ENCODE measurements around the gene CCDC102B.
"Not testable (repeated sequence)": the region's sequence is repeated elsewhere in the genome, so short reads cannot be mapped to it uniquely, and the experiment has no call there.

CCDC102B gene

DNA sequence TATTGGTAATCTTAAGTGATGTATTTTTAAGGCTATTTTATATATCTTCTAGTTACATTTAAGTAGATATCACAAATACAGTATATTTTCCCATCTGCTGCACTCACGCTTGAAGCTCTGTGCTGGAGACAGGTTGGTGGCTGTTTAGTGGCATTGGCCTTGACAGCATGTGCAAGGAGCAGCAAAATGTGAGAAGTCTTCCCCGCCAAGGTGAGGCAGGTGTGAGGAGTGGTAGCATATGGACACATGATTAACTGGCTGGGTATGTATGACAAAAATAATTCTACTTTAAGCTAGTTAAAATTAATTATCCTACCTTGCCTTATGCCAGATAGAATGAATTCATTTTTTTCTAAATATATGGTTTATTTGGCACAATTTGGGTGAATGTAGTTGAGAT, 117.2 kb downstream of the CCDC102B start:
- no peak for DNase-seq

DNA sequence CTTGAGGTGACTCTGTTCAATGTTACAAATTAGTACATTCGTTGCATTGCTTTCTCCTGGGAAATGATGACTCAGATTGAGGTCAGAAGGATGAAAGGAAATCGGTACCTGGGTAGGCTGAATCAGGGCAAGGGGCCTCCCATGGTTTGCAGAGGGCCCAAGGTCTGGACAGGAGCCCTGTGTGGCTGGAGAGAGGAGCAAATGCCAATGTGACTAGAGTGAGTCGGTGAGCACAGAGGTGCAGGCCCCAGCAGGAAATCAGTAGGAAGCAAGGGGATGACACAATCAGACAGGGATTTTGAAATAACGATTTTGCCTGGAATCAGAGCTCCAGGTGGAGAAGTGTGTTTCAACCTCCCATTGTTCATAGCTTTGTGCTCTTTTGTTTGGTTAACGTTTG, 118.9 kb downstream of the CCDC102B start:
- no peak for DNase-seq

DNA sequence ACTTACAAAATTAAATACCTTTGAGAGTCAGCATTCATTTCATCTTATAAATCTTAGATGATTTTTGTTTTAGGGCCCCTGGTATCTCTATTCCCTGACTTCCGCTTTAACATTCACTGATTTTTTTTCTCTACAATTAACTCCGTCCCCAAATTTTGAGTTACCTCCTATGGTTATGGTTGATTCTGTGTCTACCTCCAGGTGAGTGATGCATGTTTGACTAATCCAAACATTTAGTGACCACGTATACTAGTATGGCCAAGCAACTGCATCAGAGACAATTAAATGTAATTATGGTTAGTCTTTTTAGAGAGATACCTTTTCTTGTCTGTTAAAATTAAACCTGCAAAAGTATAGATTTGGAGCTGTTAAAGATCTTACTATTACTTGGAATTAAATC, 120.3 kb downstream of the CCDC102B start:
- no peak for DNase-seq

DNA sequence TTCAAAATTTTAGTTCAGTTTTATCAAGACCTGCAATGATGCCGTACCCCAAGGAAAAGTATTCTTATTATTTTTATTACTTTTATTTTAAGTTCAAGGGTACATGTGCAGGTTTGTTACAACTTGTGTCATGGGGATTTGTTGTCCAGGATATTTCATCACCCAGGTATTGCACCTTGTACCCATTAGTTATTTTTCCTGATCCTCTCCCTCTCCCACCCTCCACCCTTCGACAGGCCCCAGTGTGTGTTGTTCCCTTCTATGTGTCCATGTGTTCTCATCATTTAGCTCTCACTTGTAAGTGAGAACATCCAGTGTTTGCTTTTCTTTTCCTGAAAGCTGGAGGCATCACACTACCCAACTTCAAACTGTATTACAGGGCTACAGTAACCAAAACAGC, 122.0 kb downstream of the CCDC102B start:
- no peak for DNase-seq

DNA sequence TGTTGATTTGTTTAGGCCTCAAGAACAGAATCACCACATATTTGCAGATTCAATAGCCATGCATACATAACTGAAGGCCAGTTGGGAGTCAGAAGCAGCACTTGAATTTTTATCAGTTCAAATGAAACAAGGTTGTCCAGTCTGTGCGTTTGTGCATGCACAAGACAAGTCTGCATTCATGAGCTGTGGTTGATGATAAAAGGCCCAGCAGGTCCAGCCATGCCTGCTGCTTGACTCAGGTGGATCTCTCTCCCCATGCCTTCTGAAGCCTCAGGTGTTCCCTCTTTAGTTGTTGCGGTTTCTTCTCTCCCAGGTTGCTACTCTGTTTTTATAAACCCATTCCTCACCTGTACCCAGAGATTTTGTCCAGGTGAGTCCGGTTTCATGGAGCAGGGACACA, 124.5 kb downstream of the CCDC102B start:
- DNase-seq = no peak

DNA sequence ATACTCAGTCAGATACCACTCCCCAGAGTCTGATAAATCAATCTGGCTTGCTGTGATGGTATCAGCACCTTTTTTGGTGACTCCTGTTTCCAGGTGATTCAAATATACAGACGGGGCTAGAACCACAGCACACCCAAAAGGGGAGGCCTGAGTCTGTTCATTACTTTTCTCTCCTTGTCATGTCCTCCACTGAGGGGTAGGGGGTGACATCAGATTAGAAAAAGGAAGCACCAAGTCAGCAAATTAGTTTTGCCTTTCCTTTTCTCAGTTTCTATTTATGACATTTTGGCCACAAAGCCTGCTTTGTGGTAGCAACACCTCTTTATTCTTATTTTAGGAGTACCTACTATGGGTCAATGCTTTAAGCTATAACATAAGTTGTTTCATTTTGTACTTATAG, 127.4 kb downstream of the CCDC102B start:
- DNase-seq = no peak

DNA sequence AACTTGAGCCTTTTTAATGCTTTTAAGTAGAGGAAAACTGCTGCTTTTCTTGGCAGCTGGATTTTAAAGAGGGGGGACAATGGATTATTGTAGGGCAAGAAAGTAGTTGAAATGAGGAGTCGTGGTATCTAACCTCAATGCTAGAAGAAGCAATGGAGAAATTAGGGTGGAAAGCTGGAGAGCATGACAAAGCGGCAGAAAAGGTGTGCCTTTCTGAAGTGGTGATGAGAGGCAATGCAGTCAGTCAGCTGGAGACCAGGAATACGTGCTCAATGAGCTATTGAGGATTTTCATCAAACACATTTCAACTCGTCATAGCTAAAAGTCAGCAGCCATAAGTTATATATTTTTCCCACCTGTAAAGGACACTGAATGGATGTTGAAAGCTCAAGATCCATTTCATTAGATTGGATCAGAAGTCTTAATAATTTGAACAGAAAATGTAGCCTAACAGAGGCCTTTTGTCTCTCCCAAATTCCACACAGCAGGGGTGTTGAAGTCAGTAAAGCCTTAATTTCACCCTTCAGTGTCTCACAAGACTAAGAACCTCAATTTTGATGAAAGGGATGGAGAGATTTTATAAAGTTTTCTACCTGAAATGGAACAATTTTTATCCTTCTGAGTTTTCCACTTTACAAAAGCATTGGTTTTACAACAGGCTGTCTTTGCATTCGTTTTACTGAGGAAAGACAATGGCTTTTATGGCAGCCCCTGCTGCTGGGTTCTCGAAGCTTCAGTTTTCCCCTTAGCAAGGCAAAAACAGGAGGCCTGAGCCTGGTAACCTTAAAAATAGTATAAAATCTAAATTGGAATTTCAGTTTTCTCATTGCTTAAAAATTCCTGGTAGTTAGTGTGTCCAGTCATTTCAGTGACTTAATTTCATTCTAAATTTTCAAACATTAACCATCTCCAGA, 131.1 kb downstream of the CCDC102B start:
- DNase-seq = no peak

DNA sequence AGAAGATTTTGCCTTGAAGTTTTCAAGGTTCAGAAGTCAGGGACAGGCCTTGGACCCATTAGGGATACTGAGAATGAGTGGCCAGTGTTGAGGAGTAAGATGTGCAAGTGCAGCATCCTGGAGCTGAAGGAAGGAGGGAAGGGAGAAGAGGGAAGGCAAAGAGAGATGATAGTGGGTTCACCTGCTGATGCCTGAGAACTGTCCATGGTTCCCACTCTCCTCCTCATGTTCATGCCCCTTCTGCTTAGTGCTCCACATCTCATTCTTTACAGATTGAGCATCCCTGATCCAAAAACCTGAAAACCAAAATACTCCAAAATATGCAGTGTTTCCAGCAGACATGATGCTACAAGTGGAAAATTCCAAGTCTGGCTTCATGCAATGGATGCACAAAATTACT, 137.8 kb downstream of the CCDC102B start:
- no peak for DNase-seq

DNA sequence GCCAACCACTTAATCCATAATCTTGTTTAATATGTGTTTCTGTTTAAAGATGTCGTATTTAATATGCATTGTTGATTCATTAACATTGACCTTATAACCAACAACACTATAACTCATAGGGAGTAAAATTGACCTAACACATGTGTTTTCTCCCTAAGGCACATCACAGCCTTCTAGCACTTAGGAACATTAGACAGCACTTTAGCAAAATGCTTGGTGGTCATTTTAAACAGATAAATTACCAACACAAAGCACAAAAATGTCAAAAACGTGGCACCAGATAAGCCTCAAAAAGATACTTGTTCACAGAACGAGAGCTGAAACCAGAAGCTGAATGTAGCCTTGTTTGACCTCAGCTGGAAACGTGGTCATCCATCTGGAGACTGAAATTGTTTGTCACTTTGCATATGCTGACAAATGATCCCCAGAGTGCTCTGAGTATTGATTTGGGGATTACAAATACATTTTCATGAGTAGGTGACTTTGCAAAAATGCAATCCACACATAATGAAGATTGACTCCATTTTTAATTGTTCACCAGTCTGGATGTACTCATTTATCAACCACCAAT, 139.2 kb downstream of the CCDC102B start:
- DNase-seq = no peak

DNA sequence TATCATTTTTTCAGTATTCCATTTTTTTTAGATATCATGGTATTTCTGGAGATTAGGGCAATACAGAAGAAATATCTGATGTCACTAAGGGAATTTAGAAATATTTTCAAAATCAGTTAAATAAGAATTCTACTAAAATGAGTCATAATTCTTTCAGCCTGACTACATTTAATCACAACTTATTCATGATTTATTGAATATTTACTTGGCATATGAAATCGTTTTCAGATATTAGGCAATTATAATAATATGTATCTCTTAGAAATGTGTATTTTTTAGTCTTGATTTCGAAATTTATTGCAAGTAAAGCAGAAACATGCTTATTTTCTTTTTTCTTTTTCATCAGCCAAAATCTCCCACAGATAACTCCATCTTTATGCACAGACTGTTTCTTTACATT, 142.2 kb downstream of the CCDC102B start:
- no peak for DNase-seq

DNA sequence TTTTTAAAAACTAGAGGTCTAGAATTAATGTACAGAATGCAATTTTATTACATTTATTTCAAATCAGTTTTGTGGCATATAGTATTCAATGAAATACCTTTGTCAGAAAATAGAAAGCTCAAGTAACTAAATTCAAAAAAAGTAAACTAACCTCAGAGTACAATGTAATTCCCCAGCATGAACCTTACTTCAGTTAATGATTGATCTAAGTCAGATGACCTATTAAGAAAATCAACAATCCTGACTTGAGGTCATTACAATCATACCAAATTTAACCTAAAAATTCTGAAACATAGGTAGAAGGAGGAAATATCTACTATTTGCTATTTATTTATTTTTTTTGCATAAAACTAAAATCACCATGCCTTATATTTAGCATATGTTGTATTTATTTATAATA, 142.9 kb downstream of the CCDC102B start:
- no peak for DNase-seq

DNA sequence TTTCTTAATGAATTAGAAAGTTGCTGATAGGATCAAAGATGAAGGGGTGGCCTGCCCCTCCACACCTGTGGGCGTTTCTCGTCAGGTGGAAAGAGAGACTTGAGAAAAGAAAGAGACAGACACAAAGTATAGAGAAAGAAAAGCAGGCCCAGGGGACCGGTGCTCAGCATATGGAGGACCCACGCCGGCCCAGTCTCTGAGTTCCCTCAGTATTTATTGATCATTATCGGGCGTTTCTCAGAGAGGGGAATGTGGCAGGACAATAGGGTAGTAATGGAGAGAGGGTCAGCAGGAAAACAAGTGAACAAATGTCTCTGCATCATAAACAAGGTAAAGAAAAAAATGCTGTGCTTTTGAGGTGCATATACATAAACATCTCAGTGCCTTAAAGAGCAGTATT, 144.3 kb downstream of the CCDC102B start:
- DNase-seq = no peak

DNA sequence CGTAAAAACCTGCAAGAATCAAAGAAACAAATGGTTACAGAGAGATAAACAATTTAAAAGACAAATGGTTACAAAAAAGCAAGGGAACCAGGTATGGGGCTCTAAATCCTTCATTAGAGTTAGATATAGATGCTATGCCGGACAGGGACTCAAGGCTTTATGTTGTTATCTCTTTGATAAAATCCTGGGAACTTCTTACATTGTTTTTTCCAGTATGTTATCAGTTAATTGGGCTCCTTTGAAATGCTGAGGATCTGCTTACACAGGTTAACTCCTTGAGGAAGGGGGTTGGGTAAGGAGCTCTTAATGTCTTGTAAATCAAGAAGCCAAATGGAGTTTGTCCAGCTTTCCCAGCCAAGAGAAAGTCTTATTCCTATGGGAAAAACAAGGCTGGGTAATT, 146.0 kb downstream of the CCDC102B start:
- not testable (repeated sequence) for DNase-seq

DNA sequence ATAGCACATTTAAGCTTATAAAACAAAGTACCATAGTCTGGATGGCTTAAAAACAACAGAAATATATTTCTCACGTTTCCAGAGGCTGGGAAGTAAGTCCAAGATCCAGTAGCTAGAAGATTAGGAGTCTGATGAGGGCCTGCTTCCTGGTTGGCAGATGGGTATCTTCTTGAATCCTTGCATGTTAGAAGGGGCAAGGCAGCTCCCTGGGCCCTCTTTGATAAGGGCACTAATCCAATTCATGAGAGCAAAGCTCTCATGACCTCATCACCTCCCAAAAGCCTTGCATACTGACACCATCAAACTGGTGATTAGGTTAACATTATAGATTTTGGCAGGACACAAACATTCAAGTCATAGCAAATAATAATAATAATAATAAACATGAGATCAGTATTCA, 146.4 kb downstream of the CCDC102B start:
- DNase-seq = no peak

DNA sequence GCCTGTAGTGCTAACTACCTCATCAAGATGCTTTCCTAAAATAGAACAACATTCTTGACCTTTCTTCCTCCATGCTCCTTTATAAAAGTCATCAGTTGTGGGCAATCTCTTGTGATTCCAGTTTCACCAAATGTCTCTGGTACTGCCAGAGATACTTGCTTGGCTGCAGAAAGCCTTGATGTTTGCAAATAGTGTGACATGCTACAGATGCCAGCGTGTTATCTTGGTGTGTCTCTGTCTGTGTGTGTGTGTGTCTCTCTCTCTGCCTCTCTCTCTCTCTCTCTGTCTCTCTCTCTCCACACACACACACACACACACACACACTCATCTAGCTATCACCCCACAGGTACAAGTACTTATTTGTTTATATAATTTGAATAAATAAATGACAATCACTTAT, 146.9 kb downstream of the CCDC102B start:
- no peak for DNase-seq

DNA sequence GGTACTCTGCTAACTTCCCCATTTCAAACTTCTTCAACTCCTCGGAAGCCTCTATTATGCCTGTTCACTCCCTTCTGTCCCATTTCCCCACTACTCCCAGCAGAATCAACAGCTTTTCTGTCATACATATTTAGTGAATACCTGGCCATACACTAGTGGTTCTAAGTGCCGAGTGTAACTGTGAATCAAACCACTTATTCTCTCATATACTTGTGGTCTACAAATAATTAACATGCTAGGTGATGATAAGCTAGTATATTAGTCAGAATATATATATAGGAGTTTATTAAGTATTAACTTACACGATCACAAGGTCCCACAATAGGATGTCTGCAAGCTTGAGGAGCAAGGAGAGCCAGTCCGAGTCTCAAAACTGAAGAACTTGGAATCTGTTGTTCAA, 150.7 kb downstream of the CCDC102B start:
- DNase-seq = no peak

DNA sequence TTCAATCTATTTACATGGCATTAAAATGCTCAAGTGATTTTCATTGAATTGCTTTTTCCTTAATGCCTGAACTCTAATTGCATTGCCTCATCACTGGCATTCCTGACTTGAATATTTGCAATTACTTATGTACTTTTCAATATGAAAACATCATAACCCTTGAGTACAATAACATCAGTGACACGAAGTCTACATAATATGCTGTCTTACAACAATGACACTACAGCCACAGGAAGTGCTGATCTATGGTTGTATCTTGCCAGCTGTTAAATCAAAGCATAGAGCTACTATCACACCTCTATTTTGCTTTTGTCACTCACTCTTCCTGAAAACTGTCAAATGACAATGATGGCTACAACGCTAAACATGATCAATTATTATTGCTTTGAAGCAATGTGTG, 156.9 kb downstream of the CCDC102B start:
- no peak for DNase-seq

DNA sequence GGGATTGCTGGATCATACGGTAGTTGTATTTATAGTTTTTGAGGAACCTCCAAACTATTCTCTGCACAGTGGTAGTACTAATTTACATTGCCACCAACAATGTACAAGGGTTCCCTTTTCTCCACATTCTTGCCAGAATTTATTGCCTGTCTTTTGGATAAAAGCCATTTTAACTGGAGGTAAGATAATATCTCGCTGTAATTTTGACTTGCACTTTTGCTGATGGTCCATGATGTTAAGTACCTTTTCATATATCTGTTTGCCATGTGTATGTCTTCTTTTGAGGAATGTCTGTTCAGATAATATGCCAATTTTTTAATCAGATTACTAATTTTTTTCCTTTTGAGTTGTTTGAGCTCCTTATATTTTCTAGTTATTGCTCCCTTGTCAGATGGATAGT, 158.8 kb downstream of the CCDC102B start:
- DNase-seq = no peak

DNA sequence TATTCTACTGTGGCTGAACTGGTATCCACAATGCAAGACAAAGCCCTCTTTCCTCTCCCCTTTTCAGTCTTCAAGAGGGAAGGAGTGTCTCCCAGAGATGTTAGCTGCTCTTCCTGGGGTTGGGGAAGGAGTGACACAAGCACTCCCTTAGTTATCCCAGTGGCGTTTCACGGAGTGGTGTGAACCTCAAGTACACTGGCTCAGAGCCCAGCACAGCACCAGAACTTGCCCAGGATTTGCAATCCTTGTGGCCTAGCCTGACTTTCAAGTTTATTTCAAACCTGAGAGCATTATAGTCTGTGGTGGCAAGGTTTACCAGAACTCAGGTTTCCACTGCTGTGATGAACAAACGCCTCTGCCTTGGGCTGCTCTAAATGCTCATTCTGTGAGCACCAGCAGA, 162.5 kb downstream of the CCDC102B start:
- DNase-seq = no peak

DNA sequence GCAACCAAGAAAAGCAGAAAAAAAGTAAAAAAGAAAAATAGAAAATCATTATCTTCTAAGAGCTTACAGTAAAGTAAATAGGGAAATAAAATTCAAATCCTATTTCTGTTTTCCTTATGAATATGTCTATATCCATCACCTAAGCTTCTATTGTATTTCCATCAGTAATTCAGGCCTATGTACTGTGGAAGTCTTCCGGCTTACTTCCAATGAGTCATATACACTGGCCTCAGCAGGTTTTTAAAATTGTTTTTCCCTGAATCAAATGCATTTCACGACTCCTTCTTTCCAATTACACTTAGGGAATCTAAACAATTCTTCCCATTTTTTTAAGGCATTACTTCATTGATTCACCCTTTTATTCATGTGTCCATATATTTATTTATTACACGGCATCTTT, 164.7 kb downstream of the CCDC102B start:
- DNase-seq = no peak

DNA sequence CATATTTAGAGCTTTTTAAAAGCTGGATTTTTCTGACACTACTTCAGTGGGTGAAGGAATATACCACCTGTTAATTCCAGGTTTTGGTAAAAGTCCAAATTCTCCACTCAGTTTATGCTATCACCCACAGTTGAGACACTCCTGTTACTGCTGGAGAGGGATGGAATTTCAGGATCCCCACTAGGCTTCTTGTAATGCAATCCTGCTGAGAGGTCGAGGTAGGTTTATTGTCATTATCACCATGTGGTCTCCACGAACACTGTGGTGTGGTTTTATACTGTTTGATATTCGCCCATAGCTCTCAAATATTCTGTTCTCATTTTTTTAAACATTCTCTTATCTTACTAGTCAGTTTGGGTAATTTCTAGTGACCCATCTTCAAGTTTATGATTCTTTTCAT, 167.9 kb downstream of the CCDC102B start:
- DNase-seq = no peak

DNA sequence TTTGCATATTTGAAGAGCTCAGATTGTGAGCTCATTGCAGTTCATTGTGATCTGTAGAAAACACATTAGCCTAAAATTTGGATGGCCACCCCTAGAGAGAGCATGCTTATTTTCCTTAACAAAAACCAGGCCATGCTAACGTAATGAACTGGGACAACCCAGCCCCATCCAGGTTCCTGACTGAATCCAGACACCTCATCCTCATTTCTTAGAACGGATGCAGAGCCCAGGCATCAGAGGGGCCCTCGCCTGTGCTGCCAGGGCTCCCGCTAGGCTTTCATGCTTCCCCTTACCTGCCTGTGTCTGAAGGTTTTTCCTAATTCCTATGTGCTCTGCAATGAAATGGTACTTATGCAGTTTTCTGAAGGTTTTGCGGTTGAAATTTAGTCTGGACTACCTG, 171.1 kb downstream of the CCDC102B start:
- DNase-seq = no peak

DNA sequence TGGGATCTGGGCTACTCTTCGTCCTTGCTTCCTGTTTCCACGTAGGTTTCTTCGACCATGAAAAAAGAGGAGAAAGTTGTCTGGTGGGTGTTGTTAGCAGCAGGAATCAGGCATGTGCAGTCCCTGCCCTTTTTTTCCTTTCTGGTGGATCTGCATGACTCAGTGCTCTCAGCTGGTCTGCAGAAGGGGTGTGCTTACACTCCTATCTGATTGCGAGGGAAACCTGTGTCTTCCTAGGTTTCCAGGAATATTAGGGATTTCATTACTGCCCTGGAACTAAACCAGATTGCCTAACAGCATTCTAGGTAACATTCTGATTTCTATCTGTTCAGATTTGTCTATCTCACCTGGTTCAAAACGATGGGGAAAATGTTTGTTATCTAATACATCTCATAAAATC, 174.3 kb downstream of the CCDC102B start:
- no peak for DNase-seq

DNA sequence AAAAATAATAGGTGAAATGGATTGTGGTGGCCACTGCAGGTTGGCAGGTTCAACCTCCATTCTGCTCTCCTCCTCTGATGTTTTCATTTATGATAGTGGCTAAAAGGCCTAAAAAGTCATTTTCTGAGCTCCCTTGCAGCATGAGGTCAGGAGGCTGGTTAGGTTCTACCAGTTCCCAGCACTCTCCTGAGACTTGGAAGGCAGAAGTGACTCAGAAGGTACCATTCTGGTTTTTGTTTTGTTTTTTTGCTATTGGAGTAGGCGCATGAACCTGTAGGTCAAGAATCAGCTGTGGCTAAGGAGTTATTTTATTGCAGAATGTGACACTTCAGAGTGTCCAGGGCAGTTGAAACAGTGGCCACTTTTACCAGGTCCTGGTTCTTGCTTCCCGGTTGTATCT, 181.9 kb downstream of the CCDC102B start:
- no peak for DNase-seq

DNA sequence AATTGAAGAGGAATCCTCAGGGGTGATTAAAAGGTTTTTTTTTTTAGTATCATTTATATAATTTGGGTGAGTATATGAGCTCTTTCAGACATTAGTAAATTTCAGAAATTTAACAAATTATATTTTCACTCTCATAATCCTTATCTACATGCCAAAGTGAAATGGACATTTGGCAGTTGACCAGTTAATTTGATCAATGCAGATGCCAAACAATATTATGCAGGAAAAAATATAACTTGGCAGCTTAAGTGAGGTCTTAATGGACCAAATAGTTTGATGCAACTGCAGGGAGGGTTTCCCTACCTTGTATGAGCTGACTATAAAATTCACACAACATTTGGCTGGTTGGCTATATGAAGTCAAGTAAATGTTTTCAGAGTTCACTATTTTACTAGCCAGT, 185.2 kb downstream of the CCDC102B start:
- DNase-seq = no peak

Measured in NCI-H1092 (cell line).